HEK293 (cell line): ENCODE measurements around the gene UMOD.

Experiments
- CTCF ChIA-PET: fragments of 350-600 bp; formaldehyde crosslinking; extraction: SDS; loops from one replicate; lab custom pipeline; 2021; ENCODE audit warnings: antibody characterized with exemption; lab: Yijun Ruan, JAX
- POLR2A ChIA-PET: fragments of 300-600 bp; formaldehyde crosslinking; extraction: SDS; loops from one replicate; lab custom pipeline; 2020; ENCODE audit warnings: antibody characterized with exemption, inconsistent platforms; lab: Yijun Ruan, JAX
- H3K27ac ChIP-seq: fragments of 200-500 bp; sonication (Bioruptor generic); 2 replicates; pipeline ENCODE4 v1.5.1; 2014; ENCODE audit warnings: low read depth, low read length, control low read depth, inconsistent platforms; ENCODE audit errors: extremely low read depth
- H3K36me3 ChIP-seq, 2 experiments: fragments of 200-500 bp in 1 of 2; sonication (Bioruptor generic) in 1 of 2; 1 replicate in 1 of 2; 2 replicates in 1 of 2; pipeline ENCODE4 v1.5.1; 2014 to 2017; ENCODE audit warnings: inconsistent platforms in 2 of 2, low read length in 2 of 2; ENCODE audit not compliant: control insufficient read depth in 2 of 2, insufficient read depth in 1 of 2
- H3K4me1 ChIP-seq: fragments of 200-500 bp; sonication (Bioruptor generic); 2 replicates; pipeline ENCODE4 v1.5.1; 2014; ENCODE audit warnings: mild to moderate bottlenecking, low read length, inconsistent platforms; ENCODE audit not compliant: control insufficient read depth, insufficient read depth
- H3K4me3 ChIP-seq: 2 replicates; pipeline ENCODE4 v1.5.1; 2011; ENCODE audit warnings: low read depth, mild to moderate bottlenecking, control low read depth, low read length, moderate library complexity
- H3K9me3 ChIP-seq: fragments of 200-500 bp; sonication (Bioruptor generic); 2 replicates; pipeline ENCODE4 v1.5.1; 2014; ENCODE audit warnings: low read depth, low read length, inconsistent platforms; ENCODE audit not compliant: control insufficient read depth, insufficient read depth
- HOXD13 ChIP-seq: sonication (generic); formaldehyde crosslinking; IDR thresholded peaks from 2 replicates; pipeline ENCODE4 v1.8.0; 2022; ENCODE audit warnings: missing genetic modification reagents, borderline replicate concordance
- ZNF132 ChIP-seq: fragments of 450-650 bp; formaldehyde crosslinking; IDR thresholded peaks from 2 replicates; pipeline ENCODE4 v1.5.1; 2017; ENCODE audit warnings: missing biosample characterization, missing genetic modification characterization, borderline replicate concordance
- ZNF19 ChIP-seq: fragments of 450-650 bp; formaldehyde crosslinking; IDR thresholded peaks from 2 replicates; pipeline ENCODE4; 2016; ENCODE audit warnings: missing biosample characterization, missing genetic modification characterization, low read depth
- ZNF211 ChIP-seq: fragments of 450-650 bp; formaldehyde crosslinking; IDR thresholded peaks from 2 replicates; pipeline ENCODE4 v1.5.1; 2016; ENCODE audit warnings: low read depth, missing biosample characterization, missing genetic modification characterization
- ZNF23 ChIP-seq: fragments of 450-650 bp; formaldehyde crosslinking; IDR thresholded peaks from 2 replicates; pipeline ENCODE4 v1.5.1; 2016; ENCODE audit warnings: missing biosample characterization, missing genetic modification characterization, borderline replicate concordance
- ZNF335 ChIP-seq: fragments of 450-650 bp; formaldehyde crosslinking; conservative IDR thresholded peaks from 2 replicates; pipeline ENCODE4 v1.5.1; 2016; ENCODE audit warnings: missing biosample characterization, missing genetic modification characterization
- ZNF416 ChIP-seq: fragments of 450-650 bp; formaldehyde crosslinking; IDR thresholded peaks from 2 replicates; pipeline ENCODE4 v1.5.1; 2016; ENCODE audit warnings: missing biosample characterization, missing genetic modification characterization
- ZNF529 ChIP-seq: fragments of 450-650 bp; formaldehyde crosslinking; IDR thresholded peaks from 2 replicates; pipeline ENCODE4 v1.5.1; 2017; ENCODE audit warnings: missing genetic modification characterization, missing biosample characterization; ENCODE audit not compliant: insufficient replicate concordance
- ZNF571 ChIP-seq: fragments of 450-650 bp; formaldehyde crosslinking; IDR thresholded peaks from 2 replicates; pipeline ENCODE4 v1.5.0; 2017; ENCODE audit warnings: missing biosample characterization, missing genetic modification characterization
- ZNF777 ChIP-seq: fragments of 450-650 bp; formaldehyde crosslinking; IDR thresholded peaks from 2 replicates; pipeline ENCODE4 v1.5.1; 2017; ENCODE audit warnings: missing biosample characterization, missing genetic modification characterization, borderline replicate concordance
- TF ChIP-seq, protein P1 (sequence below): fragments of 450-650 bp; formaldehyde crosslinking; conservative IDR thresholded peaks from 2 replicates; pipeline ENCODE4 v1.5.1; 2016; ENCODE audit warnings: low read depth, missing biosample characterization, missing genetic modification characterization
- TF ChIP-seq, protein P2 (sequence below): fragments of 450-650 bp; IDR thresholded peaks from 2 replicates; pipeline ENCODE4 v1.5.1; 2018; ENCODE audit warnings: missing biosample characterization, missing genetic modification characterization
- TF ChIP-seq, protein P3 (sequence below): fragments of 450-650 bp; formaldehyde crosslinking; conservative IDR thresholded peaks from 2 replicates; pipeline ENCODE4 v1.5.1; 2016; ENCODE audit warnings: low read depth, missing biosample characterization, missing genetic modification characterization

Gene UMOD

GRCh38 chr16:20347666-20348364, 4.7 kb downstream of the UMOD start:
- no peak overlapping the region for H3K27ac ChIP-seq
- no peak for TF ChIP-seq ZNF335 (tag by site-specific recombination)
- TF ChIP-seq, protein P1, sequence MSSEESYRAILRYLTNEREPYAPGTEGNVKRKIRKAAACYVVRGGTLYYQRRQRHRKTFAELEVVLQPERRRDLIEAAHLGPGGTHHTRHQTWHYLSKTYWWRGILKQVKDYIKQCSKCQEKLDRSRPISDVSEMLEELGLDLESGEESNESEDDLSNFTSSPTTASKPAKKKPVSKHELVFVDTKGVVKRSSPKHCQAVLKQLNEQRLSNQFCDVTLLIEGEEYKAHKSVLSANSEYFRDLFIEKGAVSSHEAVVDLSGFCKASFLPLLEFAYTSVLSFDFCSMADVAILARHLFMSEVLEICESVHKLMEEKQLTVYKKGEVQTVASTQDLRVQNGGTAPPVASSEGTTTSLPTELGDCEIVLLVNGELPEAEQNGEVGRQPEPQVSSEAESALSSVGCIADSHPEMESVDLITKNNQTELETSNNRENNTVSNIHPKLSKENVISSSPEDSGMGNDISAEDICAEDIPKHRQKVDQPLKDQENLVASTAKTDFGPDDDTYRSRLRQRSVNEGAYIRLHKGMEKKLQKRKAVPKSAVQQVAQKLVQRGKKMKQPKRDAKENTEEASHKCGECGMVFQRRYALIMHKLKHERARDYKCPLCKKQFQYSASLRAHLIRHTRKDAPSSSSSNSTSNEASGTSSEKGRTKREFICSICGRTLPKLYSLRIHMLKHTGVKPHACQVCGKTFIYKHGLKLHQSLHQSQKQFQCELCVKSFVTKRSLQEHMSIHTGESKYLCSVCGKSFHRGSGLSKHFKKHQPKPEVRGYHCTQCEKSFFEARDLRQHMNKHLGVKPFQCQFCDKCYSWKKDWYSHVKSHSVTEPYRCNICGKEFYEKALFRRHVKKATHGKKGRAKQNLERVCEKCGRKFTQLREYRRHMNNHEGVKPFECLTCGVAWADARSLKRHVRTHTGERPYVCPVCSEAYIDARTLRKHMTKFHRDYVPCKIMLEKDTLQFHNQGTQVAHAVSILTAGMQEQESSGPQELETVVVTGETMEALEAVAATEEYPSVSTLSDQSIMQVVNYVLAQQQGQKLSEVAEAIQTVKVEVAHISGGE (tag by site-specific recombination): no peak
- TF ChIP-seq ZNF23 (tag by site-specific recombination): no peak
- TF ChIP-seq ZNF19: no peak
- no peak for TF ChIP-seq HOXD13 (CRISPR knock-in tag)
- TF ChIP-seq, protein P2, sequence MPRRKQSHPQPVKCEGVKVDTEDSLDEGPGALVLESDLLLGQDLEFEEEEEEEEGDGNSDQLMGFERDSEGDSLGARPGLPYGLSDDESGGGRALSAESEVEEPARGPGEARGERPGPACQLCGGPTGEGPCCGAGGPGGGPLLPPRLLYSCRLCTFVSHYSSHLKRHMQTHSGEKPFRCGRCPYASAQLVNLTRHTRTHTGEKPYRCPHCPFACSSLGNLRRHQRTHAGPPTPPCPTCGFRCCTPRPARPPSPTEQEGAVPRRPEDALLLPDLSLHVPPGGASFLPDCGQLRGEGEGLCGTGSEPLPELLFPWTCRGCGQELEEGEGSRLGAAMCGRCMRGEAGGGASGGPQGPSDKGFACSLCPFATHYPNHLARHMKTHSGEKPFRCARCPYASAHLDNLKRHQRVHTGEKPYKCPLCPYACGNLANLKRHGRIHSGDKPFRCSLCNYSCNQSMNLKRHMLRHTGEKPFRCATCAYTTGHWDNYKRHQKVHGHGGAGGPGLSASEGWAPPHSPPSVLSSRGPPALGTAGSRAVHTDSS (tag by site-specific recombination): no peak
- TF ChIP-seq, all 188 proteins: peak for 0
- H3K4me3 ChIP-seq: no peak overlapping the region

GRCh38 chr16:20344611-20345010, 7.9 kb downstream of the UMOD start:
- CTCF ChIA-PET: no interaction called here

More at GRCh38 chr16:20347666-20348364, 4.7 kb downstream of the UMOD start:
- ChIA-PET POLR2A (no interaction called here), CTCF (interaction anchor here (0.6 to 0.8 kb wide), 2 partner anchors 19 to 78 kb away, joined by 3 read pairs; no protein-coding TSS in a partner anchor)
- Histone ChIP-seq H3K36me3 (no peaks in the 10 kb centered on the region), H3K4me1 (no peaks in the 10 kb centered on the region), H3K9me3 (no peaks in the 10 kb centered on the region)

More at GRCh38 chr16:20344611-20345010, 7.9 kb downstream of the UMOD start:
- POLR2A ChIA-PET: no interaction called here
- no peak overlapping the region for H3K4me3 ChIP-seq
- no peaks in the 10 kb centered on the region for H3K36me3 ChIP-seq
- H3K9me3 ChIP-seq: no peaks in the 10 kb centered on the region
- H3K4me1 ChIP-seq: no peaks in the 10 kb centered on the region
- H3K27ac ChIP-seq: no peak overlapping the region
- TF ChIP-seq, protein P2 (tag by site-specific recombination): no peak
- TF ChIP-seq ZNF211 (tag by site-specific recombination) (no peak), ZNF416 (tag by site-specific recombination) (no peak), ZNF571 (tag by site-specific recombination) (no peak), ZNF777 (tag by site-specific recombination) (no peak), ZNF132 (tag by site-specific recombination) (no peak), ZNF529 (tag by site-specific recombination) (no peak)
- TF ChIP-seq, protein P3, sequence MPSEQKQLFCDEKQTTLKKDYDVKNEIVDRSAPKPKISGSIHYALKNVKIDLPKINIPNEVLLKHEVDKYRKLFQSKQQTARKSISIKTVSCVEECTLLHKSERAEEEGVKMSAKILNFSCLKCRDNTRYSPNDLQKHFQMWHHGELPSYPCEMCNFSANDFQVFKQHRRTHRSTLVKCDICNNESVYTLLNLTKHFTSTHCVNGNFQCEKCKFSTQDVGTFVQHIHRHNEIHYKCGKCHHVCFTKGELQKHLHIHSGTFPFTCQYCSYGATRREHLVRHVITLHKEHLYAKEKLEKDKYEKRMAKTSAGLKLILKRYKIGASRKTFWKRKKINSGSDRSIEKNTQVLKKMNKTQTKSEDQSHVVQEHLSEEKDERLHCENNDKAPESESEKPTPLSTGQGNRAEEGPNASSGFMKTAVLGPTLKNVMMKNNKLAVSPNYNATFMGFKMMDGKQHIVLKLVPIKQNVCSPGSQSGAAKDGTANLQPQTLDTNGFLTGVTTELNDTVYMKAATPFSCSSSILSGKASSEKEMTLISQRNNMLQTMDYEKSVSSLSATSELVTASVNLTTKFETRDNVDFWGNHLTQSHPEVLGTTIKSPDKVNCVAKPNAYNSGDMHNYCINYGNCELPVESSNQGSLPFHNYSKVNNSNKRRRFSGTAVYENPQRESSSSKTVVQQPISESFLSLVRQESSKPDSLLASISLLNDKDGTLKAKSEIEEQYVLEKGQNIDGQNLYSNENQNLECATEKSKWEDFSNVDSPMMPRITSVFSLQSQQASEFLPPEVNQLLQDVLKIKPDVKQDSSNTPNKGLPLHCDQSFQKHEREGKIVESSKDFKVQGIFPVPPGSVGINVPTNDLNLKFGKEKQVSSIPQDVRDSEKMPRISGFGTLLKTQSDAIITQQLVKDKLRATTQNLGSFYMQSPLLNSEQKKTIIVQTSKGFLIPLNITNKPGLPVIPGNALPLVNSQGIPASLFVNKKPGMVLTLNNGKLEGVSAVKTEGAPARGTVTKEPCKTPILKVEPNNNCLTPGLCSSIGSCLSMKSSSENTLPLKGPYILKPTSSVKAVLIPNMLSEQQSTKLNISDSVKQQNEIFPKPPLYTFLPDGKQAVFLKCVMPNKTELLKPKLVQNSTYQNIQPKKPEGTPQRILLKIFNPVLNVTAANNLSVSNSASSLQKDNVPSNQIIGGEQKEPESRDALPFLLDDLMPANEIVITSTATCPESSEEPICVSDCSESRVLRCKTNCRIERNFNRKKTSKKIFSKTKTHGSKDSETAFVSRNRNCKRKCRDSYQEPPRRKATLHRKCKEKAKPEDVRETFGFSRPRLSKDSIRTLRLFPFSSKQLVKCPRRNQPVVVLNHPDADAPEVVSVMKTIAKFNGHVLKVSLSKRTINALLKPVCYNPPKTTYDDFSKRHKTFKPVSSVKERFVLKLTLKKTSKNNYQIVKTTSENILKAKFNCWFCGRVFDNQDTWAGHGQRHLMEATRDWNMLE (tag by site-specific recombination): no peak
